Measurements from ENCODE around the gene LDLRAD3.

The LDLRAD3 gene

DNA sequence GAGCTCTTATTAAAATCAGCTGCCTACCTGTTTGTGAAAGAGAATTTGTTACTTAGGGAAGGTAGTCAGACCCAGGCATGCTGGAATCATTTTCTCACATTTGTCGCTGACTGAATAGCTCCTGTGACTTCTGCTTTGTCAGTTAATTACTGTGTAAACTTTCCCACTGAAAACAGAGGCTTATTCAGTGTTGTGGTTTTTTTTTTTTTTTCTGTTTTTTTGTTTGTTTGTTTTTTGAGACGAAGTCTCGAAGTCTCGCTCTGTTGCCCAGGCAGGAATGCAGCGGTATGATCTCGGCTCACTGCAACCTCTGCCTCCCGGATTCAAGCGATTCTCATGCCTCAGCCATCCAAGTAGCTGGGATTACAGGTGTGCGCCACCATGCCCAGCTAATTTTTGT, 5.6 kb upstream of the LDLRAD3 start:
- no peak for TF ChIP-seq FOXM1 (IDR thresholded peaks at IDR 0.05; ENCODE audit: borderline replicate concordance, low read depth)
- no peak for TF ChIP-seq RAD21 (IDR thresholded peaks at IDR 0.05; ENCODE audit: low read depth)
- TF ChIP-seq TEAD4 (IDR thresholded peaks at IDR 0.05), result no peak
- TF ChIP-seq TCF12 (IDR thresholded peaks at IDR 0.05; ENCODE audit: low read depth), result no peak
- TF ChIP-seq CEBPB (IDR thresholded peaks at IDR 0.05), result no peak
- no peak for TF ChIP-seq TAF1 (IDR thresholded peaks at IDR 0.05; ENCODE audit: low read depth)
- TF ChIP-seq NFIC (IDR thresholded peaks at IDR 0.05), result no peak
- TF ChIP-seq YY1 (IDR thresholded peaks at IDR 0.05; ENCODE audit: low read depth), result no peak
- no peak for TF ChIP-seq EP300 (IDR thresholded peaks at IDR 0.05; ENCODE audit: borderline replicate concordance)
- no peak for TF ChIP-seq EGR1 (IDR thresholded peaks at IDR 0.05)
- no peak for TF ChIP-seq CREB1 (IDR thresholded peaks at IDR 0.05; ENCODE audit: low read depth)
- TF ChIP-seq, protein P1, sequence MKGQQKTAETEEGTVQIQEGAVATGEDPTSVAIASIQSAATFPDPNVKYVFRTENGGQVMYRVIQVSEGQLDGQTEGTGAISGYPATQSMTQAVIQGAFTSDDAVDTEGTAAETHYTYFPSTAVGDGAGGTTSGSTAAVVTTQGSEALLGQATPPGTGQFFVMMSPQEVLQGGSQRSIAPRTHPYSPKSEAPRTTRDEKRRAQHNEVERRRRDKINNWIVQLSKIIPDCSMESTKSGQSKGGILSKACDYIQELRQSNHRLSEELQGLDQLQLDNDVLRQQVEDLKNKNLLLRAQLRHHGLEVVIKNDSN (IDR thresholded peaks at IDR 0.05), result no peak
- TF ChIP-seq, protein P2, sequence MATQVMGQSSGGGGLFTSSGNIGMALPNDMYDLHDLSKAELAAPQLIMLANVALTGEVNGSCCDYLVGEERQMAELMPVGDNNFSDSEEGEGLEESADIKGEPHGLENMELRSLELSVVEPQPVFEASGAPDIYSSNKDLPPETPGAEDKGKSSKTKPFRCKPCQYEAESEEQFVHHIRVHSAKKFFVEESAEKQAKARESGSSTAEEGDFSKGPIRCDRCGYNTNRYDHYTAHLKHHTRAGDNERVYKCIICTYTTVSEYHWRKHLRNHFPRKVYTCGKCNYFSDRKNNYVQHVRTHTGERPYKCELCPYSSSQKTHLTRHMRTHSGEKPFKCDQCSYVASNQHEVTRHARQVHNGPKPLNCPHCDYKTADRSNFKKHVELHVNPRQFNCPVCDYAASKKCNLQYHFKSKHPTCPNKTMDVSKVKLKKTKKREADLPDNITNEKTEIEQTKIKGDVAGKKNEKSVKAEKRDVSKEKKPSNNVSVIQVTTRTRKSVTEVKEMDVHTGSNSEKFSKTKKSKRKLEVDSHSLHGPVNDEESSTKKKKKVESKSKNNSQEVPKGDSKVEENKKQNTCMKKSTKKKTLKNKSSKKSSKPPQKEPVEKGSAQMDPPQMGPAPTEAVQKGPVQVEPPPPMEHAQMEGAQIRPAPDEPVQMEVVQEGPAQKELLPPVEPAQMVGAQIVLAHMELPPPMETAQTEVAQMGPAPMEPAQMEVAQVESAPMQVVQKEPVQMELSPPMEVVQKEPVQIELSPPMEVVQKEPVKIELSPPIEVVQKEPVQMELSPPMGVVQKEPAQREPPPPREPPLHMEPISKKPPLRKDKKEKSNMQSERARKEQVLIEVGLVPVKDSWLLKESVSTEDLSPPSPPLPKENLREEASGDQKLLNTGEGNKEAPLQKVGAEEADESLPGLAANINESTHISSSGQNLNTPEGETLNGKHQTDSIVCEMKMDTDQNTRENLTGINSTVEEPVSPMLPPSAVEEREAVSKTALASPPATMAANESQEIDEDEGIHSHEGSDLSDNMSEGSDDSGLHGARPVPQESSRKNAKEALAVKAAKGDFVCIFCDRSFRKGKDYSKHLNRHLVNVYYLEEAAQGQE (IDR thresholded peaks at IDR 0.05; ENCODE audit: low read depth), result no peak
- TF ChIP-seq ZBTB7A (IDR thresholded peaks at IDR 0.05; ENCODE audit: low read depth), result no peak
- TF ChIP-seq, protein P3, sequence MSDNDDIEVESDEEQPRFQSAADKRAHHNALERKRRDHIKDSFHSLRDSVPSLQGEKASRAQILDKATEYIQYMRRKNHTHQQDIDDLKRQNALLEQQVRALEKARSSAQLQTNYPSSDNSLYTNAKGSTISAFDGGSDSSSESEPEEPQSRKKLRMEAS (IDR thresholded peaks at IDR 0.05), result no peak

DNA sequence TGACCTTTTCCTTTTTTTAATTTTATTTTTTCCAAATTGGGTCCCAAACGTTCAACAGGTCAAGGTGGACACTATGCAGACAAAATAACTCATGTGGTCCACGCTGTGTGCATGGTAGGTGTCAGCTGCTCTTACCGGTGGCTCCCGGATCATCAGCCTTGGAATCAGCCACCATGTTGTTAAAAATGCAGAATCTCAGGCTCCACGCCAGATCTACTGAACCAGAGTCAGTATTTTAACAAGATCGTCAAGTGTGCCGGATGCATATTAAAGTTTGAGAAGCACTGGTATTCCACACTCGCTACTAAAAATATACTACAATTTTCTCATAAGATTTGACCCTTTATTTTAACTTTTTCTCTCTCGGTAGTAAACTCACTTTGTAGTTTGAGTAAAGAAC, 553 bp upstream of the LDLRAD3 start:
- no peak for TF ChIP-seq NFIC (IDR thresholded peaks at IDR 0.05)
- TF ChIP-seq, protein P3 (IDR thresholded peaks at IDR 0.05), result no peak
- no peak for TF ChIP-seq FOXM1 (IDR thresholded peaks at IDR 0.05; ENCODE audit: borderline replicate concordance, low read depth)
- no peak for TF ChIP-seq RAD21 (IDR thresholded peaks at IDR 0.05; ENCODE audit: low read depth)
- no peak for TF ChIP-seq YY1 (IDR thresholded peaks at IDR 0.05; ENCODE audit: low read depth)
- TF ChIP-seq CREB1 (IDR thresholded peaks at IDR 0.05; ENCODE audit: low read depth), result no peak
- no peak for TF ChIP-seq EP300 (IDR thresholded peaks at IDR 0.05; ENCODE audit: borderline replicate concordance)
- TF ChIP-seq TEAD4 (IDR thresholded peaks at IDR 0.05), result no peak
- TF ChIP-seq ZBTB7A (IDR thresholded peaks at IDR 0.05; ENCODE audit: low read depth), result no peak
- TF ChIP-seq, protein P2 (IDR thresholded peaks at IDR 0.05; ENCODE audit: low read depth), result no peak
- TF ChIP-seq CEBPB (IDR thresholded peaks at IDR 0.05), result no peak
- no peak for TF ChIP-seq EGR1 (IDR thresholded peaks at IDR 0.05)
- TF ChIP-seq TCF12 (IDR thresholded peaks at IDR 0.05; ENCODE audit: low read depth), result no peak
- no peak for TF ChIP-seq TAF1 (IDR thresholded peaks at IDR 0.05; ENCODE audit: low read depth)
- TF ChIP-seq, protein P1 (IDR thresholded peaks at IDR 0.05), result no peak

DNA sequence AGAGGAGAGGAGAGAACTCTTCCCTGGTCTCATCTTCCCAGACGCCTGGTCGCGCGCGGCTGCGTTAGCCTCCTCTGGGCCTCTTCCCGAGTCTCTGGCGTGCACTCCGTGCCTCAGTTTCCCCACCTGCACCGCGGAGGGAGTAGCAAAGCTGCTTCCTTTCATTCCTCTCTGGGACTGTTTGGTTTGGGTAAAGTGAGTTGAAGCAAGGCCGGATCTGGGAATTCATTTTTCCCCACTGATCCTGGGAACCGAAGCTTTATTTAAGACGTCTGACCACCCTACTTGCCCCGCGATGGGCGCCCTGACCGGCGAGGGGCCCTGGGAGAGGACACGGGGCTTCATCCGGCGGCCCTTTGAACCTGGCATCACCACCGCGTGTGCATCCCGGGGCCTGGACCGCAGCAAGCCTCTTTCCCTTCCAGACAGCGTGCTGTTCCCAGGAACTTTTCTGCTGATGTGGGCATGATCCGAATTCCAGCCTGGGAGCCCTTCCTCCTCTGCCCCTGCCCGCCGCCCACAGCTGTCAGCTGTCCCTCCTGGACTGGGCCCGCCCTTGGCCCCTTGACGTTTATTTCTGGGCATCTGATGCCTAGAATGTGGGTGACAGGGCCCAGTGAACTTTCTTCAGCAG, 758 bp downstream of the LDLRAD3 start:
- TF ChIP-seq ZBTB7A (IDR thresholded peaks at IDR 0.05; ENCODE audit: low read depth) (no peak), EP300 (IDR thresholded peaks at IDR 0.05; ENCODE audit: borderline replicate concordance) (no peak), TAF1 (IDR thresholded peaks at IDR 0.05; ENCODE audit: low read depth) (no peak), NFIC (IDR thresholded peaks at IDR 0.05) (no peak), TCF12 (IDR thresholded peaks at IDR 0.05; ENCODE audit: low read depth) (no peak), FOXM1 (IDR thresholded peaks at IDR 0.05; ENCODE audit: borderline replicate concordance, low read depth) (no peak), RAD21 (IDR thresholded peaks at IDR 0.05; ENCODE audit: low read depth) (no peak), CREB1 (IDR thresholded peaks at IDR 0.05; ENCODE audit: low read depth) (no peak), EGR1 (IDR thresholded peaks at IDR 0.05) (no peak), TEAD4 (IDR thresholded peaks at IDR 0.05) (no peak), CEBPB (IDR thresholded peaks at IDR 0.05) (no peak), YY1 (IDR thresholded peaks at IDR 0.05; ENCODE audit: low read depth) (no peak)
- TF ChIP-seq, protein P2 (IDR thresholded peaks at IDR 0.05; ENCODE audit: low read depth), result no peak
- TF ChIP-seq, protein P1 (IDR thresholded peaks at IDR 0.05), result no peak
- TF ChIP-seq, protein P3 (IDR thresholded peaks at IDR 0.05), result no peak
